Thyroid gland (tissue), 4 donors: Measurements from ENCODE around the gene SLC48A1.
A peak's percentile ranks its signal among the peaks of the same experiment; 100 is the strongest.

Experiments
- CTCF ChIP-seq, 6 experiments: fragments of 200-600 bp in 3 of 6; fragments of 450-650 bp in 3 of 6; sonication (generic) in 3 of 6; IDR thresholded peaks; one replicate each; pipeline ENCODE4 v1.5.1; 2016 to 2019; ENCODE audit warnings: antibody characterized with exemption in 6 of 6, mild to moderate bottlenecking in 2 of 6, inconsistent platforms in 1 of 6, moderate library complexity in 1 of 6
- POLR2A ChIP-seq, 2 donors: fragments of 450-650 bp; IDR thresholded peaks; one replicate each; pipeline ENCODE4 v1.6.1; 2017; ENCODE audit warnings: antibody characterized with exemption in 2 of 2, mild to moderate bottlenecking in 2 of 2, moderate library complexity in 1 of 2

- peak in 3 of 6 experiments; percentile 18 to 26 (median 22) for TF ChIP-seq CTCF (IDR thresholded peaks at IDR 0.05)
- peak in 1 of 2 donors; percentile 58 for TF ChIP-seq POLR2A (IDR thresholded peaks at IDR 0.05)
Observed at GRCh38 chr12:47819138-47819895, 46.3 kb downstream of the SLC48A1 start.
